LHCN-M2 (cell line): ENCODE results near the gene BNC2. TPM values are rescaled to one million over a fixed set of nuclear protein-coding genes. Genes with fewer than 3 reads are reported as not detected.

Experiments
- DNase-seq: peaks from one replicate; pipeline ENCODE4 v3.0.0-alpha.2; 2012; ENCODE audit warnings: low read depth
- total RNA-seq: library from RNA; depleted of rRNA; stranded (reverse); fragments of >200 nt; gene quantifications from 2 replicates; pipeline ENCODE4 v1.2.3, GENCODE V29; 2014

BNC2 gene
- total RNA-seq, 1 experiment from 2014 or later, result 23.8 TPM

GRCh38 chr9:16767366-16767765 is 103.1 kb downstream of the BNC2 start:
- no peak for DNase-seq

DNA sequence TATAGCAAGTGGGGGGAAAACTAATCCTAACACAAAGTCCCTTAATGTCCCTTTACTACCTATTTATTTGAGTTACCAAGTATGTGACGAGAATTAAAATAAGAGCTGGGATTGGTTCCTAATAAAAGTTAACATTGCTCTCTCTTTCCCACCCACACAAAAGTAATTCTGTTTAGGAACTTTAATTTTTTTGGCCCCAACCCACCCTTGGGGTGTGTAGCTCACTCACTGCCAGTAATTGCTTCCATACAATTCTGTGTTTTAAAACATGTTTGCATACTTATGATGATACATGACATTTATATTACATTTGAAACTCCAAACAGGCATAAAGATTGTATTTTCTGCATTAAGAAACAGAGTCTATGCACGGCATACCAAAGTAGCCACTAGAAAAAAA is 106.5 kb downstream of the BNC2 start:
- DNase-seq, result no peak

GRCh38 chr9:16755467-16756160 is 114.9 kb downstream of the BNC2 start:
- no peak for DNase-seq

- no peak for DNase-seq
These were observed 115.8 kb downstream of the BNC2 start for GRCh38 chr9:16754662-16755061.

DNA sequence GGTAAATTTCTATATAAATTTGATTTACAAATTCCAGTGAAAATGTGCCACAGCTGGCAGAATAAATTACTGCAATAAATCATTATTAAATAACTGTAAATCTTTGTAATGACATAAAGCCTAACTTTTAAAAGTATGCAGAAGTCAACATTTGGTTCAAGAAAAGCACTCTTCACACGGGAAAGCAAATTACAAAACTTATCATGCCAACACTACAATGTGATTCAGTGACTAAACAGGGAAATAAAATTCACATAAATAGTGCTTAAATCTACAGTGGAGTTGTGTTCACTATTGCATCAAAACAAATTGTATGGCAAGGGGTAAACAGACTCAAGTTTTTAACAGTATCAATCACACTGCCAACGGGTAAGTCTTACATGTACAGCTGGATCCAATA is 117.2 kb downstream of the BNC2 start:
- DNase-seq, result no peak

DNA sequence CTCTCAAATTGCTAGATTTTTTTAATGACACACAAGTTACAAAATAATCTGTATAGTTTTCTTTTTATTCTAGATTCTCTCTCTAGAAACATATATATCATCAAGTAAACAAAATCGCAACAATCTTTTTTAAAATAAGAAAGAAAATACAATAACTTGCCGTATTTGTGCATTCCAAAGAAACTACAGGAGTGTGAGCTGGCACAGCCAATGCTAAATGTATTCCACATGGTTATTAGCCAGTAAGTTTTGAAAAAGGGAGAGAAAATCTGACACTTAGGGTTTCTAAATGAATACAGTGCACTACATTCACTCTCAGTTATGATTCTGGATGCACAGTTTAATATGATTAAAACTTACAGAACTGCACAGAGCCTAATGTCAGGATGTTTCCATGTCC is 117.9 kb downstream of the BNC2 start:
- DNase-seq, result no peak

DNA sequence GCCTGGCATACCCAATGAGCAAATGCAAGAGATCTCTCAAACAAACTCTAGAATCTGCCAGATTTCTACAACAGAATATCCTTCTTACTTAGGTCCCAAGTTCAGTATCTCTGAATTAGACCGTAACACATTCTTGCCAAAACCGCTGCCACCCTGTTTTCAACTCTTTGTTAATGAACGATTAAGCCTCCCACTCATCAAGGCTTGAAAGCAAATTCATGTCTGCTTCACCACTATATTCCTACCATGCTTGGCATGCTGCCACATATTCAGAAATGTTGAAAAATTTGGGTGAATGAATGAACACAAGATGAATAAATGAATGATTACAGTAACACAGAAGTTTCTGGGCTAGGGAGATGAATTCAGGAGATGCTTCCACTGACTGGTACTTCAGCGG is 119.9 kb downstream of the BNC2 start:
- DNase-seq, result no peak

- no peak for DNase-seq
These were observed 125.1 kb downstream of the BNC2 start for GRCh38 chr9:16745359-16745758.

- DNase-seq, result peak; percentile 35
These were observed 126.1 kb downstream of the BNC2 start for GRCh38 chr9:16744394-16744793.

DNA sequence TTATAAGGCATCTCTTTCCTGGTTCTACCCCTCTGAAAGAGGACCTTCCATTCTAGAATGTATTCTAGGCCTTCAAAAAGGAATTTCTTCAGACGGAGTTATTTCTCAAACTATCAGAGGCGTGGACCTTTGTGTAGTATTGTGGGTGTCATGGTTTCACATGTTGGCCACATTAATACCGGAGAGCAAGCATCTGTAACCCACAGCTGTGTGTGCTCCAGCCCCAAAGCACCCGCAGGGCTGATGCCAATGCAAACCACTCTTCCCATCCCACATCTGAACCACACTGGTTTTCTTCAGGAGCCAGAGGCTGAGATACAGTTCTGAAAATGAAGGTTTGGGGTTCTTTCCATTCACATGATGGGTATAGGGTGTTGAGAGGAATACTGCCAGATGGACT is 127.1 kb downstream of the BNC2 start:
- DNase-seq, result no peak

GRCh38 chr9:16735001-16735400 is 135.5 kb downstream of the BNC2 start:
- no peak for DNase-seq

DNA sequence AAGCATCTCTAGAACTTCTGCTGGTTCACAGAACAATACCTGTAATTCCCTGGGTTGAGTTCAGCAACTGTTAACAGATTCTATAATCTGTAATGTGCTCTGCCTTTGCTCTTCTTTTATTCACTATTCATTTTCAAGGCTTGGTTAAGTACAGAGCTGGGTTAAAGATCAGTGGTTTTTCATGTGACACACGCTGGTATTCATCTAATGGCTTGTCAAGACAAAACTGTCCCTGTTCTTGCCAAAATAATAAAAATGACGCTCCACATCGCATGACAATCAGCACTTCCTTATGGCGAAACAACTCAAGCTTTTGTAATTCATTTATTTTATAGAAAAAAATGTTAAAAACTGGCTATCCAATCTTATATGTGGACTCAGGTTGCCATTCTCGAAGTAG is 137.9 kb downstream of the BNC2 start:
- no peak for DNase-seq

DNA sequence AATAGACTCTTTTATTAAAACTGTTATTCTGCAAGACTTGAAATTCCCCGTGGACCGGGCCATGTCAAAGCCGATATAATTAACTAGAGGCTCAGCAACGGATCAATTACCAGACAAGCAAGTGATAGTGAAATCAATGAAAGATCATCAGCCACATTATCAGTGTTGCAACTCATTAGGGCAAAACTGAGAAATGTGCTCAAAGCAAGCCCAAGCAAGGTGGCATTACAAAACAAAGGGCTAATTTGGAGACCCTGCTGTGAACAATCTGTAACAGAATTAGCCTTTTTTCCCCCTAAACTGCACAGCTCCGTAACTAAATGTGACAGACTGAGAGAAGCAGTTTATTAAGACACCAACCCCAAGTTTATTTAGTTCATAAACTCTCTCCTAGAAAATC is 140.3 kb downstream of the BNC2 start:
- no peak for DNase-seq

- DNase-seq, result no peak
These were observed 140.8 kb downstream of the BNC2 start for GRCh38 chr9:16729651-16730050.

DNA sequence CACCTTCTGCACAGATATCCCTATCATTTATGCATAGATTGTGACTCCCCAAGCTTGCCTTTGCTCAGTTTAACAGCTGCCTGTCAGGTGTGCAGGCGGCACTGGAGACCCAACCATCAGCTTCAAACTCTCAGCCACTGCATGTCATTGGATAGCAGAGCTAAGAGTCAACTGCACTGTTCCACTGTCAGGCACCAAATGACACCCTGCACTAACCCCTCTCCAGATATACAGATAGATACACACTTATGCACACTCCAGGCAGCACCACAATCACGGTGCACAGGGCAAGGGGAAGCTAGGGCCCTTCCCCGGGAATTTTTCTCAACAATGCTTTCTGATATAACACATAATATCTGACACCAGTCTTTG is 142.3 kb downstream of the BNC2 start:
- no peak for DNase-seq

GRCh38 chr9:16727452-16728136 is 142.9 kb downstream of the BNC2 start:
- peak; percentile 43 for DNase-seq

DNA sequence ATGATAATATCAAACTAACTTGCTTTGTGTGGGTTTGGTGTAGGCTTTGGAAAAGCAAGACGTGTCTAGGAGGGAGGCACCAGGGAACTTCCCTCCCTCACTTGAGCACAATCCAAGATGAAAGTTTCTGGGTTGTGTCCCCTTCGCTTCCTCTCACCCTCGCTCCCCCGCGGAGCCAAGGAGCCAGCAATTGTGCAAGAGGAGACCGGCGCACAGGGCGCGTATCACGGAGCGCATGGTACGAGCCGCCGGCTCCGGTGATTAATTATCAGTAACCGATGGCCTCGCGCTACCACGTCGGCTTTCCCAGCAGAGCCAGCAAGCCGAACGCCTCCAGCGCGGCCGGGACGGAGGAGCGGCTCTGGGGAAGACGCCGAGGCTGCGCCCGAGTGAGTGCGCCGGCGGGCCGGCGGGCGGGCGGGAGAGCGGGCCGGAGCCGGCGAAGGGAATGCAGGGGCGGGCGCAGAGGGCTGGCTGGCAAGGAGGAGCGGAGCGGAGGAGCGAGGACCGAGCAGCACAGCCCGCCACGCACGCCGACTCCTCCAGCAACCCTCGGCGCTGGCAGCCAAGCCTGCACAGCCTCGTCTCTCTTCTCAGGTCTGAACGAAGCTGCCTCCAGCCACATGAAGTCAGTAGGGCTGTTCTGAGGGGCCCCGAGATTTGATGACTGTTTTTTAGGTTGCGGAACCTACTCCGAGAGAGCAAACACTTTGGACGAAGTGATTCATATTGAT is 143.6 kb downstream of the BNC2 start:
- DNase-seq, result peak; percentile 86

DNA sequence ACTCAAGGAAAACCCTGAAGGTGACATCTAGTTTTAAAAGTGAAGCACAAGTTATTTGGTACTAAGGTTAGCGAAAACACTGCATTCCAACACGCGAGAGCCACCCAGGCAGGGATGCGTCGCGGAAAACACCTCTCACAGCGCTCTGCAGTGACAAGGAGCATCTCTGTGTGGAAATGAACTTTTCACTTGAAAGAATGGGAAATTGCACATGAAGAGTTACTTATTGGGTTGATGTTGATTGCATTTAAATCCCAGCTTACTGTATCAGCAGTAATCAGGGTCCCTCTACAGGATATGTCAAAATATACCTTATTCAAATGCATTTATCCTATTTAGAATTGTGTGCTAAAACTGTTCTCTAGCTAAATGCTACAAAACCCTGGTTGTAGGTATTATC is 144.4 kb downstream of the BNC2 start:
- DNase-seq, result peak; percentile 63

DNA sequence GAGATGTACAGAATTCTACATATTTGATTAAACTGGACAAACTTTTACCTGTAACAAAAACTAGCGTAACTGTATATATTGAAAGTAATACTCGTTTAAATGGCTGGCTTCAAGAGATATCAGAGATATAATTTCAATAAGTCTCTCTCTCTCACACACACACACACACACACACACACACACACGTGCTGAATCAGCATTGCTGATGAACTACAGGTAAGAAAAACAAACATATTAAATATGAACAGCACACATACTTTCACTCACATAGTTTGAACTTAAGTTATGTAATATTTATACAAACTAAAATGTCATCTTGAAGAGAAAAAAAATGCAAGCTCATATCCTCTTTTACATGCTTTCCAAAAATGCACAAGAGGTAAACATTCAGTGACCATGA is 145.4 kb downstream of the BNC2 start:
- DNase-seq, result no peak

- peak; percentile 66 for DNase-seq
These were observed 148.5 kb downstream of the BNC2 start for GRCh38 chr9:16721972-16722371.

DNA sequence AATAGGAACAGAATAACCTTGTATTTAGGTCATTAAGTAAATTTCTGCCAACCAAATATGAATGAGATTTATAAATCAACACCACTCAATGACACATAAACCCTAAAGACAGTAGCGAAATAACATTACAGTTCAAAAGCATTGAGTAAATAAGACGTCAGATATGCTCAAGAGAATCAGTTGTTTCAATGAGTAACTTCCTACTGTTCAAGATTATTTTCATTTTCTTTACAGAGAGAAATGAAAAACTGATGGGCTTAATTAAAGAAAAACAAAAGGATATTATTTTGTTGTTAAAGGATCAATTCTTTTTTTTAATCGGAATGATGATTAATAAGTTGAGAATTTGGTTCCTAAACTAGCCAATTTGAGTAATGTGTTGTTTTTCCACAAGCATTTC is 150.1 kb downstream of the BNC2 start:
- DNase-seq, result no peak

DNA sequence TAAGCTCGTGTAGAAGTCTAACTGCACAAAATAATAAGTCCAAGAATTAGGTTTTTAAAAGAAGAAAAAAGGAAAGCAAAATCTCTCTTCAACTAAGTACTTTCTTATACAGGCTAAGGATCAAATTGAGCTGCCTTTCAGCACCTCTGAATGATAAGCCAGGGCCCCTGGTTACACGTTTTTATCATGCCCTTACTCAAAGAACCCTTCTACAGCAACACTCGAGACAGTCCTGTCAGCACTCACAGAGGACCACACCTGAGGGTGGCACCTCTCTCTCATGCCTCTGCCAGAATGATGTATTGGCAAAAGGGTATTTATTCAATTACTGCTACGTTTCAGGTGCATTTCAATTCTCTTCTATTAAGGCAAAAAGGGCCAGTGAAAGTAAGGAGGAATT is 150.5 kb downstream of the BNC2 start:
- DNase-seq, result no peak

- no peak for DNase-seq
These were observed 151.5 kb downstream of the BNC2 start for GRCh38 chr9:16718952-16719351.
